OCI-LY7 (cell line): Measurements from ENCODE around the gene TTC16. TPM values are rescaled to one million over a fixed set of nuclear protein-coding genes. Genes with fewer than 3 reads are reported as not detected.

ENCODE experiments used
- BruUV-seq: library from RNA; stranded (reverse); fragments of 400-500 nt; replicated peaks from 2 replicates; lab custom pipeline; 2021; lab: Mats Ljungman, UMichigan
- CTCF ChIA-PET: fragments of 300-600 bp; sonication (Branson Sonifier 250); formaldehyde crosslinking; loops from one replicate; lab custom pipeline; 2022; ENCODE audit warnings: antibody characterized with exemption; ENCODE audit not compliant: unreplicated experiment; lab: Charles Lee
- POLR2A ChIA-PET: fragments of 300-600 bp; sonication (Branson Sonifier 250); formaldehyde crosslinking; loops from one replicate; lab custom pipeline; 2022; ENCODE audit warnings: antibody characterized with exemption; lab: Charles Lee
- DNase-seq: peaks from one replicate; pipeline ENCODE4 v3.0.0-alpha.2; 2015; ENCODE audit warnings: low spot score
- H2AFZ ChIP-seq: fragments of 200-600 bp; sonication (generic), shearing (Covaris generic); 2 replicates; pipeline ENCODE4 v1.6.1; 2014; ENCODE audit warnings: mild to moderate bottlenecking, antibody characterized with exemption, low read length, moderate library complexity
- H3K27ac ChIP-seq: fragments of 200-600 bp; sonication (generic); 2 replicates; pipeline ENCODE4 v1.5.1; 2014; ENCODE audit warnings: mixed run types, low read depth, mild to moderate bottlenecking, moderate library complexity, low read length, inconsistent platforms; ENCODE audit not compliant: poor library complexity, severe bottlenecking
- H3K36me3 ChIP-seq: fragments of 200-600 bp; sonication (generic); 2 replicates; pipeline ENCODE4 v1.6.1; 2014; ENCODE audit warnings: mild to moderate bottlenecking, antibody characterized with exemption, low read length, moderate library complexity, mixed read lengths; ENCODE audit not compliant: insufficient read depth
- H3K4me1 ChIP-seq: fragments of 200-600 bp; sonication (generic); 2 replicates; pipeline ENCODE4 v1.5.1; 2014; ENCODE audit warnings: mild to moderate bottlenecking, low read length; ENCODE audit not compliant: insufficient read depth, poor library complexity, severe bottlenecking
- H3K4me2 ChIP-seq: fragments of 200-600 bp; sonication (generic); 2 replicates; pipeline ENCODE4 v1.6.1; 2014; ENCODE audit warnings: mild to moderate bottlenecking, low read length
- H3K4me3 ChIP-seq: fragments of 200-600 bp; sonication (generic); 2 replicates; pipeline ENCODE4 v1.5.1; 2014; ENCODE audit warnings: mild to moderate bottlenecking, low read depth, low read length; ENCODE audit not compliant: poor library complexity, severe bottlenecking
- H3K79me2 ChIP-seq: fragments of 200-600 bp; sonication (generic); 2 replicates; pipeline ENCODE4 v1.6.1; 2016; ENCODE audit warnings: low read depth, mild to moderate bottlenecking, low read length, moderate library complexity, mixed read lengths; ENCODE audit not compliant: insufficient read depth
- H3K9me2 ChIP-seq: fragments of 200-600 bp; sonication (generic); 2 replicates; pipeline ENCODE4 v1.6.1; 2016; ENCODE audit warnings: mild to moderate bottlenecking, low read length, mixed read lengths; ENCODE audit not compliant: insufficient read depth
- H3K9me3 ChIP-seq: fragments of 200-600 bp; sonication (generic); 2 replicates; pipeline ENCODE4 v1.6.1; 2014; ENCODE audit warnings: mild to moderate bottlenecking, mixed run types, low read length, mixed read lengths
- H4K20me1 ChIP-seq: fragments of 200-600 bp; sonication (generic); 2 replicates; pipeline ENCODE4 v1.6.1; 2014; ENCODE audit warnings: mild to moderate bottlenecking, antibody characterized with exemption, low read length, moderate library complexity, mixed read lengths; ENCODE audit not compliant: insufficient read depth
- CTCF ChIP-seq: fragments of 200-600 bp; sonication (generic); conservative IDR thresholded peaks from 2 replicates; pipeline ENCODE4 v1.5.1; 2014; ENCODE audit warnings: mild to moderate bottlenecking, antibody characterized with exemption, low read length, moderate library complexity, mixed read lengths
- EZH2phosphoT487 ChIP-seq: fragments of 200-600 bp; sonication (generic); IDR thresholded peaks from 2 replicates; pipeline ENCODE4 v1.6.1; 2018; ENCODE audit warnings: low read depth, borderline replicate concordance, mild to moderate bottlenecking, mixed run types, antibody characterized with exemption, low read length, moderate library complexity, mixed read lengths
- intact Hi-C: fragments of 100-400 bp; cut with micrococcal nuclease; formaldehyde crosslinking; loops from one replicate; pipeline ENCODE4 v1.10.0; 2022; ENCODE audit not compliant: unreplicated experiment
- total RNA-seq, 2 experiments: library from RNA; depleted of rRNA in 1 of 2; stranded (reverse); fragments of >200 nt in 1 of 2; shearing (Covaris generic) in 1 of 2; gene quantifications; 2 replicates each; pipeline ENCODE4 v1.2.3, GENCODE V29; 2014 to 2022

TTC16 gene
- total RNA-seq, 2 experiments from 2014 or later, result not detected

DNA sequence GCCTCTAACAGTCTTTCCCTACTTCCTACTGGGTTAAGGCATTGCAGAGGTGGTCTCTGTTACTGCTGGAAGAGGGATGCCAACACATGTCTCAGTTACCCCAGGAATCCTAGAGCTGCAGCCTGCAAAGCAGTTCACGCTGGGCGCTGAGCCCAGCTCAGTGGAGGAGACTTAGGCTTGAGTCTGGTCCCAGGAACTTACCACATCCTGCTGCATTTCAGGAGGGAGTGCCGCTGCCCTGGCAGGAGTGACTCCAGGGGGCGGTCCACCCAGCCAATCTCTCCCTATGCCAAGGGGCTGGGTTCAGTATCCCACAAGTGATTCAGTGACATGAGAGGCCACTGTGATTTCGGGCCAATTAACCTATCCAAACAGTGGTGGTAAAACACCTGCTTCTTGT is 7.6 kb downstream of the TTC16 start:
- CTCF ChIA-PET, result no interaction called here
- TF ChIP-seq EZH2phosphoT487 (no peak), CTCF (no peak)
- Histone ChIP-seq H3K4me3 (no peak overlapping the region), H3K79me2 (no peaks in the 10 kb centered on the region), H4K20me1 (no peaks in the 10 kb centered on the region), H3K9me3 (no peaks in the 10 kb centered on the region), H2AFZ (no peak overlapping the region), H3K36me3 (no peaks in the 10 kb centered on the region), H3K27ac (no peak overlapping the region), H3K9me2 (no peaks in the 10 kb centered on the region), H3K4me1 (peaks cover 11% of the 10 kb centered on the region), H3K4me2 (no peak overlapping the region)
- DNase-seq, result no peak
- intact Hi-C loops, result no loop called here
- BruUV-seq, result no TSS peak
- POLR2A ChIA-PET, result no interaction called here

- Histone ChIP-seq H3K36me3 (no peaks in the 10 kb centered on the region), H3K4me2 (no peak overlapping the region), H3K79me2 (no peaks in the 10 kb centered on the region), H3K4me1 (peaks cover 10% of the 10 kb centered on the region), H4K20me1 (no peaks in the 10 kb centered on the region), H3K9me3 (no peaks in the 10 kb centered on the region), H3K4me3 (no peak overlapping the region), H3K27ac (no peak overlapping the region), H3K9me2 (no peaks in the 10 kb centered on the region), H2AFZ (no peak overlapping the region)
- POLR2A ChIA-PET, result no interaction called here
- no peak for DNase-seq
- CTCF ChIA-PET, result no interaction called here
- intact Hi-C loops, result no loop called here
- no TSS peak for BruUV-seq
- TF ChIP-seq EZH2phosphoT487 (no peak), CTCF (no peak)
Observed at GRCh38 chr9:127724012-127724411, 8.1 kb downstream of the TTC16 start.

DNA sequence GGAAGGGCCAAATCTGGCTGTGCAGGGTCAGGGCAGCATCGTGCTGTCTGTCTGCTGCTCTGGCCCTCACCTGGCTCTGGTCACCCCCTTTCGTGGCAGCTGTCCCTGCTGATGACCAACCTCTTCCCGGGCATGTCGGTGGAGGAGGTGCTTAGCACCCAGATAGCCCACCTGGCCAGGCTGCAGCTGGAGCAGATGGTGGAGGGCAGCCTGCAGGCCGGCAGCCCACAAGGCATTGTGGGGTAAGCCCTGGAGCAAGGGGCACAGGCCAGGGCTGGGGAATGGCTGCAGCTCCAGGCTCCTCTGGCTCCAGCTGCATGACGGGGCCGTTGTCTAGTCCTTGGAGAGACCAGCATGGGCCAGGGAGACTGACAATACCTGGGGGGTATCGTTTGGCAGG is 11.0 kb downstream of the TTC16 start:
- POLR2A ChIA-PET, result interaction anchor here (0.5 kb wide), 1 partner anchor 133 kb away, joined by 5 read pairs; no protein-coding TSS in a partner anchor
- no TSS peak for BruUV-seq
- Histone ChIP-seq H3K9me3 (no peaks in the 10 kb centered on the region), H2AFZ (no peak overlapping the region), H3K79me2 (no peaks in the 10 kb centered on the region), H3K36me3 (no peaks in the 10 kb centered on the region), H3K4me1 (no peaks in the 10 kb centered on the region), H3K4me2 (no peak overlapping the region), H3K27ac (no peak overlapping the region), H4K20me1 (no peaks in the 10 kb centered on the region), H3K9me2 (no peaks in the 10 kb centered on the region), H3K4me3 (no peak overlapping the region)
- intact Hi-C loops, result no loop called here
- CTCF ChIA-PET, result no interaction called here
- no peak for DNase-seq
- TF ChIP-seq CTCF (no peak), EZH2phosphoT487 (no peak)
